ENCODE data around the gene CALHM5. TPM values are rescaled to one million over a fixed set of nuclear protein-coding genes. Genes with fewer than 3 reads are reported as not detected.
"Not testable (repeated sequence)": the region's sequence is repeated elsewhere in the genome, so short reads cannot be mapped to it uniquely, and the experiment has no call there.

CALHM5 gene
- total RNA-seq, 2 donors from 2014 or later = not detected

GRCh38 chr6:116485559-116486184 lies 25.8 kb upstream of the CALHM5 start:
- no peak for ATAC-seq (replicated peaks)
- H3K4me3 Mint-ChIP-seq = no peak overlapping the region
- no peaks in the 10 kb centered on the region for H3K4me1 Mint-ChIP-seq
- no peaks in the 10 kb centered on the region for H3K9me3 Mint-ChIP-seq
- no peak overlapping the region for H3K27ac Mint-ChIP-seq
- H3K36me3 Mint-ChIP-seq (ENCODE audit: low read depth) = no peaks in the 10 kb centered on the region
- H3K27me3 Mint-ChIP-seq = peaks cover 26% of the 10 kb centered on the region

DNA sequence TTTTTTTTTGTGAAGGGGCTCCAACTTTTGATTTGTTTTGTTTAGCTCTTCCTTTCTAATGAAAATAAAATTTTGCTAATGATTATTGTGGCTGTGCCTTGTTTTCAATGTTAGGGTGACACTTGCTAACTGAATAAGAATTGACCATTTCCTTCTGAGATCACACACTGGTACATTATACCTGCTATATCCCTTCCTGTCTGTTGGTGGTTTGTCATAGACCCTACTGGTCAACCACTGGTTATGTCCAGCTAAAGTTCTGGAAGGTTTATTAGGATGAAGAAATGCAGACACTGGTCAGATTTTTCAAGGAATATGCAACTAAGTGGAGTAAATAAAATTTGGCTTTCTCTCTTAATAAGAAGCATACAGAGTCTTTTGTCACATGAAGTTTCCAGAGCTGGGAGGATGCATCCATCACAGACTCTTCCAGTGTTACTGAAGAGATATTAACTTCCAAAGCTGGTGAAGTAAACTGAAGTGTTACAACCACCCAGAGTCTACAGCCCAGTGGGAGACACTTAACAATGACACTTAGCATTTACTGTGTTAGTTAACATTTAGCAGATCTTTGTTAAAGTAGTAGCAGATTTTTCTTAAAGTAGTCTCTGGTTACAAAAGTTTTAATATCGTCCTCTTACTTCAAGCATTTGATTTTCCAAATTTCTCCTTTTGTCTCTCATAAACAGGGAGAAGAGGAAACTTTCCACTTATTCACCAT lies 19.7 kb upstream of the CALHM5 start:
- Mint-ChIP-seq H3K27ac (no peak overlapping the region), H3K4me3 (no peak overlapping the region), H3K4me1 (no peaks in the 10 kb centered on the region), H3K36me3 (ENCODE audit: low read depth) (no peaks in the 10 kb centered on the region), H3K27me3 (peaks cover 13% of the 10 kb centered on the region), H3K9me3 (no peaks in the 10 kb centered on the region)
- ATAC-seq (replicated peaks) = no peak

- no peak overlapping the region for H3K4me3 Mint-ChIP-seq
- H3K27ac Mint-ChIP-seq = no peak overlapping the region
- ATAC-seq (replicated peaks) = no peak
- no peaks in the 10 kb centered on the region for H3K36me3 Mint-ChIP-seq (ENCODE audit: low read depth)
- no peaks in the 10 kb centered on the region for H3K9me3 Mint-ChIP-seq
- H3K27me3 Mint-ChIP-seq = peaks cover 13% of the 10 kb centered on the region
- no peaks in the 10 kb centered on the region for H3K4me1 Mint-ChIP-seq
These were observed 18.9 kb upstream of the CALHM5 start for GRCh38 chr6:116492331-116493067.

DNA sequence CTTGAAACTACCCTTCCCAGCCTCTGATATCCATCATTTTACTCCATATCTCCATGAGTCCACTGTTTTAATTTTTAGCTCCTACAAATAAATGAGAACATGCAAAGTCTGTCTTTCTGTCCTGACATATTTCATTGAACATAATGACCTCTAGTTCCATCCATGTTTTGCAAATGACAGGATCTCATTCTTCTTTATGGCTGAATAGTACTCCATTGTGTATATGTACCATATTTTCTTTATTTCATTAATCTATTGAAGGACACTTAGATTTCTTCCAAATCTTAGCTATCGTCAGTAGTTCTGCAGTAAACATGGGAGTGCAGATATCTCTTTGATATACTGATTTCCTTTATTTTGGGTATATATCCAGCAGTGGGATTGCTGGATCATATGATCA lies 16.3 kb upstream of the CALHM5 start:
- ATAC-seq (replicated peaks); H3K4me3 Mint-ChIP-seq; H3K9me3 Mint-ChIP-seq; H3K36me3 Mint-ChIP-seq (ENCODE audit: low read depth); H3K27ac Mint-ChIP-seq; H3K4me1 Mint-ChIP-seq: not testable (repeated sequence)
- H3K27me3 Mint-ChIP-seq = peaks cover 18% of the 10 kb centered on the region

DNA sequence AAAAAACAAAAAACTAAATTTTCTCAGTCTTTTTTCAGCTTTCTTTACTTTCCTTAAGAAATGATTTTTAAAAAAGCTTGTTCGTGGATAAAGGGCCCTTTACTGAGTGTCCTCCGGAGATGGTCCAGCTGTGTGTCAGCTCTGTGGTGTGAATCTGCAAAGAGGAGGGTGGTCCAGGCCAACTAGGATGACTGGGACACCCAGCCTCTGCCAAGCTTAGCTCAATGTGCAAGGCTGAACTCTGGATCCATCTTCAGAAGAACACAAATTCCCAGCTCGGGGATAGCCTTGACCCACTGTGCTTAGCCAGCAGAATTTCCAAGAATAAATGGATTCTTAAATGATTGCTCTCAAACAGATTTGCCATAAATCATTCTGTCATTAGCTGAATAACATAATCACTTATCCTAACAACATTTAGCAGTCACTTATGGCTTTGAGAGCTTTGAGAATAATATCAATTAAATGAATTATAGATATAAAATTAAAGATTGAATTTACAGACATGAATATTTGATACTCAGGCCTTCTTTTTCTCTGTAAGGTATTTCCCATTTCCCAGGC lies 14.2 kb upstream of the CALHM5 start:
- Mint-ChIP-seq H3K27me3 (peaks cover 18% of the 10 kb centered on the region), H3K27ac (no peak overlapping the region), H3K9me3 (no peaks in the 10 kb centered on the region), H3K36me3 (ENCODE audit: low read depth) (no peaks in the 10 kb centered on the region), H3K4me1 (no peaks in the 10 kb centered on the region), H3K4me3 (no peak overlapping the region)
- no peak for ATAC-seq (replicated peaks)

- Mint-ChIP-seq H3K4me1 (no peaks in the 10 kb centered on the region), H3K9me3 (no peaks in the 10 kb centered on the region), H3K27me3 (peaks cover 25% of the 10 kb centered on the region), H3K4me3 (no peak overlapping the region), H3K36me3 (ENCODE audit: low read depth) (no peaks in the 10 kb centered on the region), H3K27ac (no peak overlapping the region)
- no peak for ATAC-seq (replicated peaks)
These were observed 10.4 kb upstream of the CALHM5 start for GRCh38 chr6:116500969-116501433.

- no peaks in the 10 kb centered on the region for H3K36me3 Mint-ChIP-seq (ENCODE audit: low read depth)
- peaks cover 4% of the 10 kb centered on the region for H3K9me3 Mint-ChIP-seq
- no peak for ATAC-seq (replicated peaks)
- no peak overlapping the region for H3K4me3 Mint-ChIP-seq
- peaks cover 10% of the 10 kb centered on the region for H3K27me3 Mint-ChIP-seq
- no peak overlapping the region for H3K27ac Mint-ChIP-seq
- H3K4me1 Mint-ChIP-seq = no peaks in the 10 kb centered on the region
These were observed 4.1 kb upstream of the CALHM5 start for GRCh38 chr6:116507324-116507723.

DNA sequence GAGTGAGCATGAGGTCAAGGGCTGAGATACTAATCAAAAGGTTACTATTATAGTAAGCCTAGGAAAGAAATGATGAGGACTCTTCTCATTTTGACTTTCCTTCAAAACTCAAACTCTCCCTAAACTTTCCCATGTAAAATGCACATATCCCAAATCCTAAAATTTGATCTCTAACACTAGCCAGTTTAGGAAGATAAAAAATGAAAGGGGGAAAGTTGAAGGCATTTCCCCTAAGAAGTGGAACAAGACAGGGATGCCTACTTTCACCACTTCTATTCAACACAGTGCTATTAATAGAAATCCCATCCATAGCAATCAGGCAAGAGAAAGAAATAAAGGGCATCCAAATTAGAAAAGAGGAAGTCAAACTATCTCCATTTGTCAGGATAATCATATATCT lies 2.9 kb upstream of the CALHM5 start:
- H3K27ac Mint-ChIP-seq = no peak overlapping the region
- H3K4me3 Mint-ChIP-seq = no peak overlapping the region
- no peak for ATAC-seq (replicated peaks)
- H3K9me3 Mint-ChIP-seq = peaks cover 4% of the 10 kb centered on the region
- no peaks in the 10 kb centered on the region for H3K4me1 Mint-ChIP-seq
- no peaks in the 10 kb centered on the region for H3K36me3 Mint-ChIP-seq (ENCODE audit: low read depth)
- peaks cover 1% of the 10 kb centered on the region for H3K27me3 Mint-ChIP-seq

DNA sequence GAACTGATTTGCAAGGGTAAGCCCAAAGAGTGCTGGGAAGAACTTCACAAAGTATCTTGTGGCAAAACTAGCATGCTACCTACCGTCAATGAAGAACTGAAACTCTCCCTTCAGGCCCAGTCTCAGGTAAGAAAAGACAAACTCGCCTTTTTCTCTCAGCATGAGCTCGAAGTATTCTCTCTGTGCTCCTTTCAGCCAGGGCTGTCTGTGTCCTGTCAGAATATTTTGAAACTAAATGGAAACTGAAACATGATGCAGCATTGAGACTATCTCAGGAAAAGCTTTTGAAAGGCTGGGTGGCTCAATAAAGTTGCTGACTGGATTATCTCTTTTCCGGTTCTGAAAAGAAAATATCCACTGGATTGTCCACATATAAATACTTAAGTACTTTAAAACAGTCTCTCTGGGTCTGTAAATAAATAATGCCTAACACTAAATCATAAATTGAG lies 696 bp downstream of the CALHM5 start:
- no peaks in the 10 kb centered on the region for H3K27me3 Mint-ChIP-seq
- no peaks in the 10 kb centered on the region for H3K9me3 Mint-ChIP-seq
- H3K4me1 Mint-ChIP-seq = no peaks in the 10 kb centered on the region
- ATAC-seq (replicated peaks) = no peak
- H3K4me3 Mint-ChIP-seq = no peak overlapping the region
- H3K36me3 Mint-ChIP-seq (ENCODE audit: low read depth) = no peaks in the 10 kb centered on the region
- H3K27ac Mint-ChIP-seq = no peak overlapping the region

DNA sequence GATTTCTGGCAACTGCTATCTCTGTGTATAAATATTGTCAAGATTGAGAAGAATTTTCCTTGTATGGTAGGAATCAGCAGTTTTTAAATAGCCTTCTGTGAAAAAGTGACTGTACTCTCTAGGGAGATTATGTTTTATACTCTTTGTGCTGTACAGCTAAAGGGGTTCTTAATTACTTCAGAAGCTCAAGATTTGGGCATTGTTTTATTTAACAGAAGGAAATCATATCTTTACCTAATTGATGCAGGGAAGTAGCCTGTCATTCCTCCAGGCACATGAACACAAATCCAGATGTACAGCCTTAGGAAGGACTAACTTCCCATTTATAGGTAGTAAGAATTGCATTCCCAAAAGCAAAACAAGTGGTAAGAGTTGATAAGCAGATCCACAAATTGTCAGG lies 1.3 kb downstream of the CALHM5 start:
- Mint-ChIP-seq H3K27me3 (no peaks in the 10 kb centered on the region), H3K4me1 (no peaks in the 10 kb centered on the region), H3K4me3 (no peak overlapping the region), H3K27ac (no peak overlapping the region), H3K9me3 (no peaks in the 10 kb centered on the region), H3K36me3 (ENCODE audit: low read depth) (no peaks in the 10 kb centered on the region)
- no peak for ATAC-seq (replicated peaks)

DNA sequence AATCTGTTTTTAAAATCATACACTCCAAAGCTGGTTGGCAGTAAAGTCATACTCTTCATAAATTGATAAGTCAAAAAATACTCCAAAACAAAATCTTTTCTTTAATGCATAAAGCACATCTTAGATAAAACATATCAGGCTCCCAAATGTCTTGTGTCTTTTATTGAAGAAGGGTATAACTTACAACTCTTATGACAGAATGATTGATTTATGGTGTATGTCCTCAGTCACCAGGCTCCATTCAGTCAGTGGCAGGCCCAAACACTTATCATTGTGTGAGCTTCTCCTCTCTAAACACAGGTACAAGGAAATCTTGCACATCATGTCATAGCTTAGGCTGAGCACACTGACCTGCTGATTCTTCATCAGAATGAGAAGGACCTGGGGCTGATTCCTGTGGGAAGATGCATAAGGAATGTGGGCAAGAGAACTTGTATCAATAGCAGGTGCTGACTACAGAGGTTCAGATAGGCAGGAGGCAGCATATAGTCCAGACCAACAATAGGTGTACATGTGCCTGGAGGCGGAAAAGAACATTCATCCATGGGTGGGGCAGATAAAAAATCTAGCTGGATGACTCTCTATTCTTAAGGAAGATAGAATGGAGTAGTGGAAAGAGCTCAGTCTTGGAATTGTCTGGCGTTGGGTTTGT lies 1.9 kb downstream of the CALHM5 start:
- Mint-ChIP-seq H3K4me3 (no peak overlapping the region), H3K9me3 (no peaks in the 10 kb centered on the region), H3K36me3 (ENCODE audit: low read depth) (no peaks in the 10 kb centered on the region), H3K4me1 (no peaks in the 10 kb centered on the region), H3K27ac (no peak overlapping the region), H3K27me3 (peaks cover 3% of the 10 kb centered on the region)
- no peak for ATAC-seq (replicated peaks)

- H3K4me3 Mint-ChIP-seq = no peak overlapping the region
- ATAC-seq (replicated peaks) = no peak
- no peaks in the 10 kb centered on the region for H3K4me1 Mint-ChIP-seq
- H3K27ac Mint-ChIP-seq = no peak overlapping the region
- no peaks in the 10 kb centered on the region for H3K9me3 Mint-ChIP-seq
- H3K27me3 Mint-ChIP-seq = peaks cover 3% of the 10 kb centered on the region
- no peaks in the 10 kb centered on the region for H3K36me3 Mint-ChIP-seq (ENCODE audit: low read depth)
These were observed 2.7 kb downstream of the CALHM5 start for GRCh38 chr6:116514111-116514510.

- H3K36me3 Mint-ChIP-seq (ENCODE audit: low read depth) = no peaks in the 10 kb centered on the region
- no peaks in the 10 kb centered on the region for H3K4me1 Mint-ChIP-seq
- peaks cover 3% of the 10 kb centered on the region for H3K27me3 Mint-ChIP-seq
- no peak overlapping the region for H3K27ac Mint-ChIP-seq
- no peak for ATAC-seq (replicated peaks)
- no peak overlapping the region for H3K4me3 Mint-ChIP-seq
- H3K9me3 Mint-ChIP-seq = no peaks in the 10 kb centered on the region
These were observed 3.7 kb downstream of the CALHM5 start for GRCh38 chr6:116515141-116515540.

DNA sequence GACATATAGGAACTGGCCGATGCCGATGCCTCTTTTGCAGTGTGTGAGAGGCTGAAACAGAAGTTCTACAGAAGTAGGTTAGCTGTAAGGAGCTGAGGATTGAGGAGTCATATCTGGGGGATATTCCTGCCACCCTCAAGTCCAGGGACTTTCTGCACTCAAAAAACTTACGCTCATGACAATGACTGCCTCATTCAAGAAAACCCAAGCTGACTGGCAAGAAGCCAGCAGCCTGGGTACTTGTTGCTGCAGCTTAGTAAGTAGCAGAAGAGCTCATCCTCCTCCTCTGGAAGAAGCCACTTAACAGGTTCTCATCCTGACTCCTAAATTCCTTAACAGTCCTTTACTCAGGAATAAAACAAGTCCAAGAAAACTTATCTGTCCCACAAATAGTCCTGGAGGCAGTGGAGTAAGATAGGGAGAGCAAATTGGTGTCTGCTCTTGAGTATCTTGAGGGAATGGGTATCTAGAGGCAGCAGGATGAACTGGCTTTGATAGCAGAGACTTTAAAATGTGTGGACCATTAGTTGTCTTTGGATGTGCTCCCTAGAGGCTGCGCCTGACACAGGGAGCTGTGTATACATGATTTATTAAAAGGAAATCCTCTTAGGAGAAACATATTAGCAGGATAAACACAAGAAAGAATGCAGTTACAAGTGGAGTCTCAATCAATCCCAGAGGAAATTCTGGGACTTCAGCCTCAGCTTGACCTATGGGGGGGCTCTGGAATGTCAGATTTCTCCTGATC lies 7.4 kb downstream of the CALHM5 start:
- Mint-ChIP-seq H3K9me3 (no peaks in the 10 kb centered on the region), H3K36me3 (ENCODE audit: low read depth) (no peaks in the 10 kb centered on the region), H3K4me1 (no peaks in the 10 kb centered on the region), H3K4me3 (no peak overlapping the region), H3K27me3 (peaks cover 3% of the 10 kb centered on the region), H3K27ac (no peak overlapping the region)
- no peak for ATAC-seq (replicated peaks)

All from activated T-helper 17 cell treated with anti-CD3 and anti-CD28 coated beads, Interleukin-2, amount 50 U/mL, for 72 hours (primary cell).